K562 (cell line): ENCODE data around the gene EGFL6. TPM values are rescaled to one million over a fixed set of nuclear protein-coding genes. Genes with fewer than 3 reads are reported as not detected.

Experiments
- ATAC-seq: fragments of 200-7000 bp; cut with Tn5 transposase; 3 replicates; pipeline ENCODE4 v1.9.1; 2020; ENCODE audit warnings: moderate library complexity
- BruUV-seq: library from RNA; stranded (reverse); fragments of 400-500 nt; replicated peaks from 2 replicates; lab custom pipeline; 2021; lab: Mats Ljungman, UMichigan
- CTCF ChIA-PET: fragments of 300-600 bp; formaldehyde crosslinking; extraction: SDS; loops from one replicate; lab custom pipeline; 2021; ENCODE audit warnings: low intra/inter-chr PET ratio; lab: Yijun Ruan, JAX
- POLR2A ChIA-PET: fragments of 300-600, 350-650 bp; sonication (Branson Sonifier 250); formaldehyde crosslinking; extraction: SDS; loops from one replicate; lab custom pipeline; 2021; ENCODE audit warnings: antibody characterized with exemption, inconsistent platforms; lab: Yijun Ruan, JAX
- DNase-seq, 4 experiments: peaks; one replicate each; pipeline versions ENCODE4 v3.0.0 to v3.0.0-alpha.2; 2011 to 2018; ENCODE audit warnings: low spot score in 3 of 4, mixed read lengths in 3 of 4; ENCODE audit errors: extremely low read depth in 1 of 4
- FAIRE-seq: peaks from 2 replicates; lab custom pipeline; 2011; peaks lifted over from hg19 to GRCh38; lab: Jason Lieb, UNC
- H2AFZ ChIP-seq: 2 replicates; pipeline ENCODE4 v1.6.0; 2011; ENCODE audit warnings: low read depth, low read length, control low read depth, inconsistent platforms
- H3K27ac ChIP-seq: fragments of 200-600 bp; 3 replicates; pipeline ENCODE4 v1.8.0; 2011; ENCODE audit warnings: low read depth, mild to moderate bottlenecking, control low read depth, inconsistent platforms, low read length, moderate library complexity, mixed read lengths; ENCODE audit errors: extremely low read depth
- H3K27me3 ChIP-seq, 2 experiments: fragments of 300-600 bp in 1 of 2; 2 replicates in 1 of 2; 3 replicates in 1 of 2; pipeline versions ENCODE4 v1.6.0 to v1.8.0; 2011; ENCODE audit warnings: inconsistent platforms in 2 of 2, low read length in 2 of 2, mild to moderate bottlenecking in 1 of 2, mixed read lengths in 1 of 2, moderate library complexity in 1 of 2; ENCODE audit not compliant: control insufficient read depth in 2 of 2, insufficient read depth in 2 of 2
- H3K36me3 ChIP-seq: fragments of 300-600 bp; 3 replicates; pipeline ENCODE4 v1.8.0; 2011; ENCODE audit warnings: mild to moderate bottlenecking, low read length, inconsistent platforms; ENCODE audit not compliant: control insufficient read depth, insufficient read depth
- H3K4me1 ChIP-seq, 2 experiments: fragments of 200-600 bp in 1 of 2; replicated peaks in 1 of 2; 2 replicates in 1 of 2; 3 replicates in 1 of 2; pipeline versions ENCODE4 v1.5.1 to v1.8.0; 2011; ENCODE audit warnings: inconsistent platforms in 2 of 2, low read length in 2 of 2, mild to moderate bottlenecking in 1 of 2, mixed read lengths in 1 of 2, moderate library complexity in 1 of 2; ENCODE audit not compliant: control insufficient read depth in 2 of 2, insufficient read depth in 2 of 2
- H3K4me2 ChIP-seq: 2 replicates; pipeline ENCODE4 v1.6.1; 2011; ENCODE audit warnings: low read length, control low read depth, inconsistent platforms, mixed read lengths; ENCODE audit not compliant: insufficient read depth
- H3K4me3 ChIP-seq: fragments of 200-600 bp; sonication (generic), shearing (Covaris generic); 2 replicates; pipeline ENCODE4 v1.5.1; 2016; ENCODE audit warnings: control low read depth, inconsistent platforms
- H3K79me2 ChIP-seq: fragments of 200-600 bp; 3 replicates; pipeline ENCODE4 v1.8.0; 2011; ENCODE audit warnings: low read length, inconsistent platforms; ENCODE audit not compliant: control insufficient read depth, insufficient read depth
- H3K9ac ChIP-seq, 2 experiments: 2 replicates each; pipeline versions ENCODE4 v1.6.0 to v1.6.1; 2011; ENCODE audit warnings: low read depth in 2 of 2, low read length in 2 of 2, control low read depth in 1 of 2, inconsistent platforms in 1 of 2, mild to moderate bottlenecking in 1 of 2, mixed read lengths in 1 of 2; ENCODE audit not compliant: insufficient read depth in 1 of 2
- H3K9me1 ChIP-seq: one replicate; pipeline ENCODE4 v1.6.0; 2011; ENCODE audit warnings: inconsistent platforms, mild to moderate bottlenecking, low read length, moderate library complexity; ENCODE audit not compliant: control insufficient read depth, insufficient read depth
- H3K9me3 ChIP-seq: replicated peaks from 2 replicates; pipeline ENCODE4 v1.5.1; 2011; ENCODE audit warnings: low read depth, low read length, inconsistent platforms; ENCODE audit not compliant: control insufficient read depth, insufficient read depth
- H4K20me1 ChIP-seq: replicated peaks from 2 replicates; pipeline ENCODE4 v1.6.1; 2011; ENCODE audit warnings: low read length, inconsistent platforms, mixed read lengths; ENCODE audit not compliant: control insufficient read depth, insufficient read depth
- CCAR2 ChIP-seq: fragments of 200-400 bp; formaldehyde crosslinking; IDR thresholded peaks from 2 replicates; pipeline ENCODE4 v1.6.1; 2017; ENCODE audit warnings: mild to moderate bottlenecking, low read depth, low read length
- GMEB1 ChIP-seq: fragments of 250-450 bp; sonication (Bioruptor Pico); IDR thresholded peaks from 2 replicates; pipeline ENCODE4 v1.4.0; 2020; ENCODE audit warnings: mild to moderate bottlenecking
- ILK ChIP-seq: fragments of 450-650 bp; IDR thresholded peaks from 2 replicates; pipeline ENCODE4 v1.6.1; 2016; ENCODE audit warnings: missing genetic modification characterization, low read depth, mild to moderate bottlenecking, missing compliant biosample characterization, moderate library complexity, borderline replicate concordance
- KHSRP ChIP-seq: fragments of 450-650 bp; IDR thresholded peaks from 2 replicates; pipeline ENCODE4 v1.6.1; 2017
- NRF1 ChIP-seq, 2 experiments: fragments of 450-650 bp; IDR thresholded peaks in 1 of 2; conservative IDR thresholded peaks in 1 of 2; 2 replicates each; pipeline ENCODE4 v1.6.1; 2014; ENCODE audit warnings: mild to moderate bottlenecking in 2 of 2
- POLR2AphosphoS5 ChIP-seq: IDR thresholded peaks from 2 replicates; pipeline ENCODE4 v1.6.1; 2011; ENCODE audit warnings: mild to moderate bottlenecking, low read depth, low read length, moderate library complexity; ENCODE audit not compliant: control insufficient read depth, insufficient read depth
- RBM39 ChIP-seq: fragments of 200-400 bp; formaldehyde crosslinking; optimal IDR thresholded peaks from 2 replicates; pipeline ENCODE3; 2018; ENCODE audit warnings: low read depth, low read length
- SMAD3 ChIP-seq: fragments of 450-650 bp; formaldehyde crosslinking; conservative IDR thresholded peaks from 2 replicates; pipeline ENCODE4 v1.4.0; 2020; ENCODE audit warnings: mild to moderate bottlenecking
- ZBTB43 ChIP-seq: sonication (generic); formaldehyde crosslinking; IDR thresholded peaks from 2 replicates; pipeline ENCODE4 v1.8.0; 2023; ENCODE audit warnings: mild to moderate bottlenecking, missing genetic modification reagents
- ZC3H8 ChIP-seq: fragments of 450-650 bp; IDR thresholded peaks from 2 replicates; pipeline ENCODE4 v1.6.1; 2017
- ZNF407 ChIP-seq: fragments of 450-650 bp; IDR thresholded peaks from 2 replicates; pipeline ENCODE4 v1.6.1; 2016; ENCODE audit warnings: low read depth
- ZNF57 ChIP-seq: fragments of 450-650 bp; formaldehyde crosslinking; IDR thresholded peaks from 2 replicates; pipeline ENCODE4 v1.4.0; 2020; ENCODE audit warnings: mild to moderate bottlenecking, moderate library complexity
- ZNF589 ChIP-seq: fragments of 200-800 bp; sonication (Bioruptor generic); IDR thresholded peaks from 2 replicates; pipeline ENCODE4 v1.6.1; 2016; ENCODE audit warnings: low read depth, missing genetic modification characterization, missing compliant biosample characterization
- in situ Hi-C: fragments of 300-500 bp; cut with MboI; formaldehyde crosslinking; loops from 4 replicates; pipeline ENCODE4 v1.15.0; 2018; ENCODE audit warnings: inconsistent platforms, mixed read lengths
- intact Hi-C: fragments of 100-400 bp; cut with micrococcal nuclease; formaldehyde crosslinking; loops from 2 replicates; pipeline ENCODE4 v1.14.2; 2022
- polyA plus RNA-seq, 8 experiments: library from polyadenylated mRNA; depleted of rRNA in 4 of 8; stranded (reverse) in 5 of 8; unstranded in 3 of 8; fragments of >200 nt; fragmentation: Nextera tagmentation in 2 of 8; fragmentation: Illumina TruSeq in 1 of 8; extraction: Ambion mirVana in 2 of 8; extraction: Trizol in 1 of 8; gene quantifications; 2 replicates each; pipeline versions ENCODE4 v1.2.1 to v1.2.3, GENCODE V29; 2011 to 2014; ENCODE audit warnings: inconsistent platforms in 1 of 8, missing spikeins in 1 of 8
- total RNA-seq, 7 experiments: library from RNA; depleted of rRNA in 6 of 7; stranded (reverse); fragments of >200 nt in 6 of 7; fragmentation: Illumina TruSeq in 2 of 7; extraction: Trizol in 2 of 7; gene quantifications; 2 replicates each; pipeline versions ENCODE4 v1.2.1 to v1.2.3, GENCODE V29; 2011 to 2021; ENCODE audit warnings: low replicate concordance in 1 of 7

EGFL6 gene
- total and polyA plus RNA-seq, 9 of the 15 experiments (the other 6 are each of a cell fraction or from before 2014, with no cell fraction given): 0.01 TPM; not detected in 8

GRCh38 chrX:13550346-13550745 is 19.1 kb upstream of the EGFL6 start:
- no peak overlapping the region for H3K4me2 ChIP-seq
- ChIA-PET POLR2A (no interaction called here), CTCF (no interaction called here)
- no peak overlapping the region for H2AFZ ChIP-seq
- H3K27me3 ChIP-seq: no peaks in the 10 kb centered on the region
- DNase-seq (no peak), FAIRE-seq (no peak), ATAC-seq (no peak)
- no peak overlapping the region for H3K9ac ChIP-seq
- H3K9me1 ChIP-seq: no peaks in the 10 kb centered on the region
- H3K4me3 ChIP-seq: no peak overlapping the region
- no peaks in the 10 kb centered on the region for H3K36me3 ChIP-seq
- BruUV-seq: no TSS peak
- no peaks in the 10 kb centered on the region for H4K20me1 ChIP-seq
- in situ Hi-C loops (no loop called here), intact Hi-C loops (no loop called here)
- H3K27ac ChIP-seq: no peak overlapping the region
- H3K4me1 ChIP-seq: no peaks in the 10 kb centered on the region
- no peaks in the 10 kb centered on the region for H3K9me3 ChIP-seq
- no peaks in the 10 kb centered on the region for H3K79me2 ChIP-seq
- no peak for TF ChIP-seq ZNF589 (CRISPR knock-in tag)
- TF ChIP-seq ZNF57 (CRISPR knock-in tag): no peak
- TF ChIP-seq ILK (tag): no peak
- no peak for TF ChIP-seq ZC3H8
- TF ChIP-seq ZNF407: no peak
- TF ChIP-seq RBM39: no peak
- TF ChIP-seq NRF1 (conservative IDR thresholded peaks at IDR 0.05 in 1 of 2, IDR thresholded peaks at IDR 0.05 in 1 of 2): no peak
- no peak for TF ChIP-seq POLR2AphosphoS5
- TF ChIP-seq ZBTB43 (CRISPR knock-in tag): no peak
- TF ChIP-seq KHSRP: no peak
- no peak for TF ChIP-seq CCAR2
- TF ChIP-seq GMEB1 (CRISPR knock-in tag): no peak
- no peak for TF ChIP-seq SMAD3
